HG02870 (cell line): ENCODE data around the gene IGSF9B.
A peak's percentile ranks its signal among the peaks of the same experiment; 100 is the strongest.

Experiments
- ATAC-seq: cut with Tn5 transposase; IDR thresholded peaks from one replicate; pipeline ENCODE4 v1.9.1; 2021; ENCODE audit warnings: mild to moderate bottlenecking, moderate library complexity; ENCODE audit not compliant: unreplicated experiment

IGSF9B gene

DNA sequence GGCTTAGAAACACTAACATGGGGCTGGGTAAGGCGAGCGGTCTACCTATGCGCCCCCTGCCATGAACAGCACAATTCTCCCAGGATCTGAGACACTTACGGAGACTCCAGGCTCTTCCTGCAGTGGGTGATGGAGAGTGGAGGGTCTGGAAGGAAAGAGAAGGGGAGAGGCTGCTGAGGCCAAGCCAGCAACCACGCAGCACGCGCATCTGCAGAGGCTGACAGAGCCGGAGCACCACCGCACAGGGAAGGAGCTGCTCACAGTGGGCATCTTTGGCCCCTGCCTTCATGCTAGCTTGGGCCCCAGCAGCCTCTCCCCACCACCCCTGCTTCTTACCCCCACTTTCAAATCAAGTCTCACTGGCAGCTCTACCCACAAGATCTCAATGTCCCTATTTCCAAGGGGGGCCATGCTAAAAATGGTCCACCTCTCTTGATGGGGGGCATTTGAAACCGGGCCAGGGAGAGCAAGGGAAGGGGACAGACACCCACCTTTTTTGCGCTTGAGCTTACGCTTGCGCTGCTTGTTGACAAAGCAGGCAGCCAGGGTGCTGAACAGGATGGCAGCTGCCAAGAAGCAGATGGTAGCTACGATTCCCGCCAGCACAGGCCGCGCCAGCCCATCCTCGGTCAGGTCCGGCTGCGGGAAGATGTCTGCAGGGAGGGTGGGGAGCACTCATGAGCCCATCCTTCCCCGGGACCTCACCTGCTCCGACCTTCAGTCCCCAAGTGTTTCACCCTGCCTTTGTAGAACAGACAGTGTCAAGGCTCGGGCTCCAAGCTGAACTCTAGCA lies 34.5 kb downstream of the IGSF9B start:
- ATAC-seq = no peak

DNA sequence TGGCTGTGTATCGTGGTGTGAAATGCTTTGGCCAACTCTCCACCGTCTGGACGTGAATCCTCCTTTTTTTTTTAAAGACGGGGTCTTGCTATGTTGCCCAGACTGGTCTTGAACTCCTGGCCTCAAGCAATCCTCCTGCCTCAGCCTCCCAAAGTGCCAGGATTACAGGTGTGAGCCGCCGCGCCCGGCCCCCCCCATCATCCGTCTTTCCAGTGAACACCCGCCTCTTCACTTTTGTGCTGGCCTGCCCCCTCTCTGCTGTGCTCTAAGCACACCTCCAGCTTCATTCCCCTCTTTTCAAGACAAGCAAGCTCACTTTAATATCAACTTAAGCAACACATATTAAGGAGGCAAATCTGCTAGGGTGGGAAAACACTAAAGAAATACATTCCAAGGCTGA lies 35.3 kb downstream of the IGSF9B start:
- ATAC-seq = no peak

DNA sequence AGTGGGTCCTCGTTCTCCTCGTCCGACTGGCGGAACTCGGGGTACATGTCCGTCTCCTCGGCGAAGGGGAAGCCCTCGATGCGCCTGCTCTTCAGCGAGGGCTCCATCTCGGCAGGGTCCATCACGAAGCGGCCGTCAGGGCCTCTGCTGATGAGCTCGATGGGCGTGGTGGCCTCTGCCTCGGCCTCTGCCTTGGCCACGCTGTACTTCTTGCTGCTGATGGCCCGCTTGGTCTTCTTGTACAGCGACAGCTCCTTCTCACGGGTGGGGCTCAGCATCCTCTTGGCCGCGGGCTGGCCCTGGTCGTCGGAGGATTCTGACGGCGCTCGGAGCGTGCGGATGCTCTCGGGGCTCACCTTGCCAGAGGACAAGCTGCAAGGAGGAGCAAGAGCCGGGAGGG lies 35.7 kb downstream of the IGSF9B start:
- no peak for ATAC-seq

DNA sequence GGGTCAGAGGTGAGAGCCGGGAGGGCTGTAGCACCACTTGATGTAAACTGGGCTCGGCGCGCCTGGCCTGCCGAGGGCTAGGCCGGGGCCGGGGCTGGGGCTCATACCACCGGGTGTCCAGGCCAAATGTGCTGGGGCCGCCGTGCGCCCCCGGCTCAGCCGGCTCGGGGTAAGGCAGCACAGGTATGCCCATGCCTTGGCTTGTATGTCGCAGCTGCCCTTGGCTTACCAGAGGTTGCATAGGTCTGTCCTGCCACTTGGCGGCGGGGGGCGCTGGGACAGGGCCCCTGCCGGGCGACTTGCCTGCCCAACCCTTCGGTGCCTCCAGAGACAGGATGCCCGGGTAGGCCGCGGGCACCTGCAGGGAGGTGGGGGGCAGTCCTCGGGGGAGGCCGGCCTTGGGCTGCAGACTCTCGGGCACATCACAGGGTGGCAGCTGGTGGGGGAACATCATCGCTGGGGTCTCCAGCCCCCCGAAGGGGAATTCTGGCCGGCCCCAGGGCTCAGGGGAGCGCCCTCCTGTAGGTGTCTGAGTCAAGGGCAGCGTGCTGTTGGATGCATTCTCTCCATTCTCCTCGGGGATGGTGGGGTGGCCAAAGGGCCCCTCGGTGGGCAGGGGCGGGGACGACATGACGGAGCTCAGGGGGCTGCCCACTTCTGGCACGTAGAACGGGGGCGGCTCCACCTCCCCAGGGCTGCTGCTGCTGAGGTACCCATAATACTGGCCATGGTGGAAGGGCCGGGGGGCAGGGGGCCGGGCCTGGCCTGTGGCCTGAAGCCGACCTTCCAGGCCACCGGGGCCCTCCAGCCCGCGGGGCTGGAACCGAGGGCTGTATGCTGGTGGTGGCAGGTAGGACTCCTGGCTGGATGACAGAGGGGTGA lies 36.4 kb downstream of the IGSF9B start:
- ATAC-seq = no peak

DNA sequence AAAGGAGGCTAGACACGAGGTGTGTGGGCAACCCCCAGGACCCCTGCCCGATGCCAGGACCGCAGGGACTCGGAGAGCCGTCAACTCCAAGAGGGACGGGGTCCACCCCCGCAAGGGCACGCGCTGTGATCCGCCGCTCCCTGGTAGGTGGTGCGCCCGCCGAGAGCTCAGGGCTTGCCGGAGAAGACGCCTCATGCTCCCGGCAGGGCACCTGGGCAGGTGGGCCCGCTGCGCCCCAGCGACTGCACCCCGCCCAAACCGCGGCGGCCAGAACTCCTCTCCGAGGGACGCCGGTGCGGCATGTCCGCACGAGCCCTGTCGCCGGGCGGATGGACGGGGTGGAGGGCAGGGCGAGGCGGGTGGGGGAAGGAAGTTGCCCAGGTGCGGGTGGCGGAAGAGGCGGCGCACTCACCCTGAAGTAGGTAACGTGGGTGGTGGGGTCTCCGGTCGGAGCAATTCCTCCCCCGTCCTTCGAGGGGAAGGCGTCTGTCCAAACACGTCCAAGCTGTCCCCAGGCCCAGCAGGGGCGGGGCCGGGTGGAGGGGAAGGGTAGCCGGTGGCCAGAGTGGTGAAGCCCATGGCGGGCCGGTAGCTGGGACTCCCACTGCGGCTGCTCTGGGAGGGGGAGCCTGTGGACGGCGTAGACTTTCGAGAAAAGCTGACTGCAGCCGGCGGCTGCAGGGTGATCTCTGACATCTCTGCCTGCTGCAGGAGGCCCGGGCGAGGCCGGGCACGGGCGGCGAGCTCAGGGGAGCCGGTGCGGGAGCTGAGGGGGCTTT lies 37.2 kb downstream of the IGSF9B start:
- no peak for ATAC-seq

DNA sequence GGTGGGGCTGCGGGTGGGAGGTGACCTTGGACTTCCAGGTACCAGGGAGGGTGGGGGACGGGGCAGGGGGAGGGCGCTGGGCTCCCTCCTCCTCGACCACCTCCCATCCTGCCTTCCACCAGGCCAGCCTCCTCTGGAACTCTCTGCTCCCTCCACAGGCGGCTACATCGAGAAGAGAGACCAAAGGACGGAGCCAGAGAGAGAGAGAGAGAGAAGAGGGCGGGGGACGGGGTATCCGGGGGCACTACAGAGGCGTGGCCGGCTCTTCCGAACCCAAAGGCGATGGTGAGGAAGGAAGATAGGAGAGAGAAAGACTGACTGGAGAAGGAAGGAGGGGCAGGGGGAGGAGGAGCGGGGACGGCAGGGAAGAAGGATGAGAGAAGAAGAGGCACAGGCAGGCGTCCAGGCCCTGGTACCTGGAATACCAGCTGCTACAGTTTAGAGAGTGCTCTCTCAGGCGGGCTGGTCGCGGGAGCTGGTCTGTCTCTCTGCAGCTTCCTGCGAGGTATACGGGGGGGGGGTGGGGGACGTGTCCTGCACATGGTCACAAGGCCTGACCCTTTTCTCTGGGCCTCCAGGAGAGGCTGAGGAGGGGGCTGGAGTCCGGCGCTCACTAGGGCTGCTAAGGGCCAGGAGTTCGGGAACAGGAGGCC lies 38.0 kb downstream of the IGSF9B start:
- ATAC-seq = no peak

DNA sequence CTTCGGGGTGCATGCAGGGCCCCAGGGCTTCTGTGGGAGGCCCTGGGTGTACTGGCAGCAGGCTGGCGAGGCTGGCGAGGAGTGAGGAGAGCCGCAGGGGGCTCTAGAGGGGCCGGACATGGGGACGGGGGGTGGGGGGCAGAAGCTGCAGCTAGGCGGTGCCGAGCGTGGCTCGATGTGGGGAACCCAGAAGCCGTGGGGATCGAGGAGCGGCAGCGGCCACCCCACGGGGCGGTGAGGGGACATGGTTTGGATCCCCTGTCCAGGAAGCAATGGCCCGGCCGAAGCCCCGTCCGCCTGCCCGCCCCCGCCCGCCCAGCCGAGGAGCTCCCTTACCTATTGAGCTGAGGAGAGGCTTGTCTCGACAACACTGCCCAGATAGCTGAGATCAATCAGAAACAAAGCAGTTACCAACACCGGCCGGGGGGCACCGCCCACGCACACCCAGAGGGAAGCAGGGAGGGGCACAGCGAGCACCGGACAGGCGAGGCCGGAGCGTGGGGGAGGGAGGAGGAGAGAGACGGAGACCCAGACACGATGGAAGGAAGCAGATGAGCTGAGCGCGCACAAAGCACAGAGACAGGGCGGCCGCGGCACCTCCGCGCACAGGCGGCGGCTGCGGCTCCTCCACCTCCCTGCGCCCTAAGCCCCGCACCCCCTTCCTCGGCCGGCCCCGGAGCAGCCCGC lies 38.7 kb downstream of the IGSF9B start:
- no peak for ATAC-seq

DNA sequence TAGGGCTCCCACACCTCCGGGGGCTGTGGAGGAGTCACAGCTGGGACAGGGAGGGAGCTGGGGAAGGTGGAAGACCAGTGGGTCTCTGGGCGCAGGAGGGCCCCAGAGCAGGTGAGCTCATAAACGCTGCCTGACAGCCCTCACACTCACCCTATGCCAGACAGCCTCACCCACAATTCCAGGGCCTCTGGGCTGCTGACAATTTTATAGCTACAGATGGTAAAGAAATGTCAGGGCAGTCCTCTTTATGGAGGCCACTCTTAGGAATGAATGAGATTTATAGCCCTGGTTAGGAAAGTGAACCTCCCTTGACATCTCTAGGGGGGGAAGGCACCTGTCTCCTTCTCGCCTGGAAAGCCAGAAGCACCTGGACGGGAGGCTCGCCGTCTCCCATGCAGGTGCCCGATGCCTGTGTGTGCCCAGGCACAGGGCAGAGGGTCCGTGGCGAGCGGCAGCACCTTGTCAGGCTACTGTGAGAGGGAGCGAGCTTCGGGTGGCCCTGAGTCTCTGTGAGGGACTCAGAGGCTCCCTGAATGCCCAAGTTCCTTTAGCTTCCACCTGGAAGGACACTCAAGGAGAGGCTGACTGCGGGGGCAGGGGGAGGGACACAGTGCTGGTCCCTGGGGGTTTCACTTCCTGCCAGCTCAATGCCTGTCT lies 39.9 kb downstream of the IGSF9B start:
- ATAC-seq = no peak

DNA sequence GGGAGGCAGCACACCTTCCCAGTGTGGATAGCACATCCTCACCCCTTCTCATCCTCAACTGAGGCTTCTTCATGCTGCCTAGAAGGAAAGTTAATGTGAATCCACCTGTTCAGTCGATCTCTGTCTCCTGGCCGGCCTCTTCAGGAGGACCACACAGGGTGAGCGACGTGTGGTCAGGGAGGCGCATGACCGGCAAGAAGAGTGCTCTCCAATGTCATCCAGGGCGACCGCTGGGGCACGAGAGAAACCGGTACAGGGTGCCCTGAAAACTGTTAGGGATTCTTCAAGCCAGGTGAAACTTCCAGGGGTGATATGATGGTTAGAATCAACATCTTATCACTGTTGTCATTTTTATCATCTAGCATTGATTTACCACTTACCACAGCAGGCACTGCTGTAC lies 43.0 kb downstream of the IGSF9B start:
- ATAC-seq = no peak

DNA sequence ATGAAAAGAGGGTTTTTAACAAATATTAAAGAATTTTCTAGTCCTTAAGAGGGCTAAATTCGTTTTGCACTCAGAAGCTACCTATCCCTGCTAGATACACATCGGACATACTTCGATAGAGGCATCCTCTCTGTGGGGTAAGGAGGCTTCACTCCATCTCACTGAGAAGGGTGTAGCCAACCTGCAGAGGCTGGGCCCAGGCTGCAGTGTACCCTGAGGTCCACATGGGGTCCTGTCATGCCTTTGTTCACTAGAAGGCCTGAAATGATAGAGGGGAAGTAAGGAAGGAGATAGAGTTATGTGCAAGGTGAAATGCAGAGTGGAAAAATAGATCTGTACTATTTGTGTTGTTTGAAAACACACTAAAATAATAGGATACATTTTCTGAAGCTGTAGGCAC lies 45.6 kb downstream of the IGSF9B start:
- ATAC-seq = no peak

DNA sequence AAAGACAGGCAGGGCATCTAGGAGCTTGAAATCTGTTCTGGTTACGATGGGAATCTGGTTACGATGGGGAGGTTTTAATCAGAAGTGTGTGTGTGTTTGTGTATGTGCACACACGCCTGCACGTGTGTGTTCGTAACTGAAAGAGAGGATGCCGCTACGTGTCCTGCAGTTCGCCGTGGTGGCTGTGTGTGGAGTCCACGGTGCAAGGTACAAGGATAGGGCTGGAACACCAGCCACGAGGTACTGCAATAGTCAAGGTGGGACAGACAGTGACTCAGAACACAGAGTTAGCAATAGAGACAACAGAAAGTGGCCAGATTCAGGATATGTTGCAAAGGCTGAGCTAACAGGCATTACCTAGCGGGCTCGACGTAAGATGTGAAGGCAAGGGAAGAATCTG lies 46.7 kb downstream of the IGSF9B start:
- ATAC-seq = no peak

DNA sequence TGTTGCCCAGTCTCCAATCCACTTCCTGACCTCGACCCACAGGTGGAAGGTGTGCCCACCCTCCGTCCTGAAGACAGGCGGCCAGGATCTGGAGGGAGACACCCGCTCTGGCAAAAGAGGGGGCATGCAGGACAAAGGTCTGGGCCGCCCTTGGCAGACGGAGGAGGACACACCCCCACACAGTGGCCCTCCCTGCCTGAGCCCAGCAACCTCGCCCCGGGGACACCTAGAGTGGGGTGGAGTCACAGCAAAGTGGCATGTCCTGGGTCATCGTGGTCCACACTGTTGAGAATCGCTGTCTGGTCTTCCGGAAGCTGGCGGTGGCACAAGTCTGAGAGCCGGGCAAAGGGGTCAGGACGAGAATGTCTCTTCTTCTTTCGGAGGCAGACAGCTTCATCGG lies 47.9 kb downstream of the IGSF9B start:
- ATAC-seq = no peak

DNA sequence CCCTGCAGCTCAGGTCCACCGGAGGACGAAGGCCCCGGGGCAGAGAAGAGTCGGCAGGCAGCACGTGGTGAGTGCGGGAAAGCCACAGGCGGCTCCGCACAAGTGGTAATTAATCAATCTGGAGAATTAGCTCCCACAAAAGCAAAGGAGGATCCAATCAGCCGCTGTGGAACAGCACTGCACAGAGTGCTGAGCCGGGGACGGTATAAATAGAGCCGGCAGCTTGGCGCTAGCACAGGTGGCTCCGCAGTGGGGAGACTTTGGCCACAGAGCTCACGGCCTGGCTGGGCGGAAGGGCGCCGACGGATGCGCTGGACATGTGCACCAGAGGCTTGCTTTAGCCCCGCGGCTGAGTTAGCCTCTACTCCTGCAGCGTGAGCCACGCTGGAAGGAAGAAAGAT lies 48.9 kb downstream of the IGSF9B start:
- no peak for ATAC-seq

DNA sequence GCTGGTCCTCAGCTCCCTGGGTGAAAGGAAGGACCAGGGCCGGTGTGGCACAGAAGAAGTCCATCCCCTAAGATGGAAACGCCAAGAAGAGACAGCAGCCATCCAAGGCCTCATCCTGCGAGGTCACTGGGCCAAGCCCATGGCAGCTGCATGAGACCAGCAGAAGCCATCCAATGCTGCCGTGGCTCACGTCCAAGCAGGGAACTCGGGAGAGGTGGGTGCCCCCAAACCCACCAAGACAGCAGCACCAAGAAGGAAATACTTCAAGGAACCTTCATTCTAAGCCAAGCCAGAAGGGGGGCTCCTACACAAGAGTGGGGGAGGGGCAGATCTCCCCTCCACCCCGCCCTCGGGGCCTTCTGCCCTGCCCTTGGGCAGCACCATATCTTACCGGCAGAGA lies 49.6 kb downstream of the IGSF9B start:
- no peak for ATAC-seq

DNA sequence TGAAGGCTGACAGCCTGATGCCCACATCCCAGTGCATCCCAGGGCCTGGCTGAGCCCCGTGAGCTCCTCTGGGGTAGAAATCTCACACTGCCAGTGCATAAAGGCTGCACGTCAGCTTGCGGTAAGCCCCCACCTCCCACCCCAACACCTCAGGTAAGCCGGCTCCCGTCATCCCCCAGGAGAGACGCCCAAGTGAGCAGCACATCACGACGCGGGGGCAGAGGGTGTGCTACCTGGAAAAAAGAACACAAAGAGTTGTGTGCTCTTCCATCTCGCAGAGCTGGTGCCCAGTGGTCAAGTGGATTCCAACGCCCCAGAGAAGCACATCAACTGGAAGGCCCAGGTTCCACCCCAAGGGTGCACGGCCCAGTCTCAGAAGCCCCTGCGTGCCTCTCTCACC lies 50.0 kb downstream of the IGSF9B start:
- ATAC-seq = no peak

DNA sequence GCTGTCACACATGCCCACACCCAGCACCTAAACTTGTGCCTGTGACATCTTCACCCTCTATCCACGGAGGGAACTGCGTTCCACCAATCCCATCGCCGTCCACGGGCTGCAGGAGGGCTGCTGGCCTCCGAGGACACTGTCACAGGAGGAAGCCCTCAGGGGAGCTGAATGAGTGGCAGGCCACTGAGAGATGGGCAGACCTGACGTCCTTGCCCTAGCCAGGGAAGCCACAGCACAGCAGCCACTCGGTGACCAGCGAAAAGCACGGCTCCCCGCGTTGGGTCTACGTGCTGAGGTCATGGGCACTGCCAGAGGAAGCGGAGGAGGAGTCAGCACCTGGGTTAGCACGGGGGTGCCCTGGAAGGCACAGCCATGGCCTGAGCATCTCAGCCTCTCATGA lies 50.5 kb downstream of the IGSF9B start:
- no peak for ATAC-seq

DNA sequence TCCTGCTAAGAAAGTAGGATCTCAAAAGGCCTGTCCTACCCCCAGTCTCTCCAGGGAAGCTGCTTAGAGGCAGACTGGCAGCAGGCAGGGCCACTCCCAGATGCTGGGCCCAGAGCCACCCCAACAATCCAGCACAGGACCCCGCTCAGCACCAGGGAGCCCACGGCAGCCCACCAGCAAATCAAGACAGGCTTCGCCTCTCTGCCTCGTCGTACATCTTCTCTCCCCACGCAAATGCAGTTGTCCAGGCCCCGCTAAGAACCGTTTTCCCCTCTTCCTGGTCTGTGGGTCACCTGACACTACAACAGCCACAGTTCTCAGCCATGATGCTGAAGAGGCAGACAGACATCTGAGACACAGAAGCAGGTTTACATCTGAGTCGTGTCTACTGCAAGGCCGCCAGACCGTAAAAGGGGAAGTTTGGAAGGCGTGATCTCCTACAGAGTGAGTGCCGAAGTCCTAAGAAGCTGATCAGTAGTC lies 51.1 kb downstream of the IGSF9B start:
- peak; percentile 86 for ATAC-seq

DNA sequence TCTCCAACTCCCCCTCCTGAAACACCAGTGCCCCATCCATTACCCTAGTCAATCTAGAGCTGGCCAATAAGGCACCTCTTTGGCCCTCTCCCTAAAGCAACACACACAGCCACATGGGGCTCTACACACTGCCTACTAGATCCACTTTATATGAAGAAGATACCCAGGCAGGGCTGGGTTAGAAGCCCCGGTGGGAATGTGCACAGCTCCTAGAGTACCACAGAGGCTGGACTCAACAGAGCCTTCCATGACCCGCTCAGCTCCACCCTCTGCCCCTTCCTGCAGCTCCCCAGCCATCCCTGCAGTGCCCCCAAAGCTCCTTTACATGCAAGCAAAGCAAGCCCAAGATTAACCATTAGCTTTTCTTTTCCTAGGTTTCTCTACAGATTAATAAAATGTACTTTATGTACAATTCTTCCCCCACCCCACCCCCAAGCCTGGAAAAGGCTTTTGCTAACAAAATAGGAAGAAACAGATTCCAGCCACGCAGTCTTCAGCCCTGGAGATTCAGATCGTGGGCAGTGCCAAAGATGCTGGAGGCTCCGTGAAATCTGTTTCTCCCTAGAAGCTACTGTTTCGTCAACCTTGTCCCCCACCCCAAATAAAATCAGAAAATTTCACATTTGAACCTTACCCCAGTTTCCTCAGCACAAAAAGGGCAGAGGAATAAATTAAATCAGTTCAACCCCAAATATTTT lies 51.8 kb downstream of the IGSF9B start:
- ATAC-seq = no peak
